Heart right ventricle (tissue), 16 donors: ENCODE data around the gene SP6. TPM values are rescaled to one million over a fixed set of nuclear protein-coding genes. Genes with fewer than 3 reads are reported as not detected.
A peak's percentile ranks its signal among the peaks of the same experiment; 100 is the strongest.

Experiments used
- ATAC-seq, 8 donors: fragments of 200-7000 bp; cut with Tn5 transposase; one replicate each; pipeline ENCODE4 v1.9.1; 2020; ENCODE audit warnings: mild to moderate bottlenecking in 8 of 8, moderate library complexity in 8 of 8, moderate number of reproducible peaks in 1 of 8
- DNase-seq, 2 donors: peaks; one replicate each; pipeline ENCODE4 v3.0.0-alpha.2; 2020
- H3K27ac ChIP-seq, 10 donors: fragments of 200-600 bp; sonication (generic) in 2 of 10; one replicate each; pipeline versions ENCODE4 v1.5.0 to v1.8.0; 2020 to 2022; ENCODE audit warnings: mild to moderate bottlenecking in 3 of 10
- H3K27me3 ChIP-seq, 7 donors: fragments of 200-600 bp; one replicate each; pipeline ENCODE4 v1.8.0; 2021 to 2022; ENCODE audit warnings: mild to moderate bottlenecking in 2 of 7
- H3K36me3 ChIP-seq, 9 donors: fragments of 200-600 bp; sonication (generic) in 1 of 9; one replicate each; pipeline versions ENCODE4 v1.5.0 to v1.8.0; 2020 to 2022; ENCODE audit warnings: mild to moderate bottlenecking in 2 of 9
- H3K4me1 ChIP-seq, 9 donors: fragments of 200-600 bp; sonication (generic) in 1 of 9; one replicate each; pipeline versions ENCODE4 v1.5.0 to v1.8.0; 2020 to 2022; ENCODE audit warnings: mild to moderate bottlenecking in 4 of 9
- H3K4me3 ChIP-seq, 10 donors: fragments of 200-600 bp; sonication (generic) in 2 of 10; one replicate each; pipeline versions ENCODE4 v1.5.0 to v1.8.0; 2020 to 2022; ENCODE audit warnings: mild to moderate bottlenecking in 7 of 10, moderate library complexity in 2 of 10
- H3K9me3 ChIP-seq, 11 donors: fragments of 200-600 bp in 10 of 11; sonication (generic) in 2 of 11; one replicate each; pipeline versions ENCODE4 v1.5.0 to v1.8.0; 2013 to 2022; ENCODE audit warnings: mild to moderate bottlenecking in 2 of 11, control low read depth in 1 of 11, moderate library complexity in 1 of 11
- WGBS, 2 donors: extraction: QIAGEN DNeasy Blood & Tissue Kit; methylation state at CpG; one replicate each; pipeline ENCODE4 v1.1.7; 2013; ENCODE audit warnings: inconsistent platforms in 1 of 2; 5-methylcytosine and 5-hydroxymethylcytosine counted together
- intact Hi-C, 10 donors: fragments of 100-400 bp; cut with DNase I; formaldehyde crosslinking; loops; one replicate each; pipeline versions ENCODE4 v1.11.1 to v1.14.2; 2022
- polyA plus RNA-seq, 2 donors: library from polyadenylated mRNA; stranded (reverse); fragments of 200-250 nt; gene quantifications; one replicate each; pipeline ENCODE4 v1.2.3, GENCODE V29; 2013
- total RNA-seq, 10 donors: library from RNA; stranded (reverse); fragmentation: NEBNext Ultra II Directional in 3 of 10; extraction: Animal tissue kit (Norgen Biotek cat#: 25700) in 3 of 10; gene quantifications; one replicate each; pipeline versions ENCODE4 v1.2.1 to v1.2.4, GENCODE V29; 2021 to 2023
- TF ChIP-seq, protein P1 (sequence below), 9 donors: fragments of 200-600 bp; sonication (generic) in 2 of 9; IDR thresholded peaks; one replicate each; pipeline versions ENCODE4 v1.5.0 to v1.8.0; 2021 to 2022; ENCODE audit warnings: antibody characterized with exemption in 9 of 9, mild to moderate bottlenecking in 5 of 9, moderate library complexity in 1 of 9
- donor health status: Arrhythmogenic right ventricular cardiomyopathy.
- donor health status: ischemic (EF 13 %, LVEDD 7.1; RV severe dilation, severe dysfunction).
- donor health status: healthy with polysubstance abuse.
- donor health status: DM: no; HTN: yes; CAD: no.
- donor health status: DM: no; HTN: no; CAD: no.
- donor health status: ischemic (EF 25% LVEDD 6.9; RV normal size, moderate dysfunction).
- donor health status: ischemic (EF 25% LVEDD 5.7; RV mildly dilated, moderate dysfunction).
- donor health status: healthy.
- donor health status: DM: yes; HTN: yes; CAD: no.
- donor health status: Ischemic cardiomyopathy.
- donor health status: ischemic (EF 35%, LVEDD 5.7; RV mildly dilated, moderate dysfunction).
- donor health status: nonischemic (EF 11% LVEDD 7.7; RV severe dilation, severe dysfunction).
- donor health status: DM: yes; HTN: yes; CAD: no.
- donor health status: PGD.
- donor health status: ischemic (EF 29% LVEDD 5.4; RV normal size, mild dysfunction).
- donor health status: nonischemic (EF 23%, LVEDD 6.1; RV moderate dilation, normal function).

The SP6 gene
- total and polyA plus RNA-seq, 12 donors: 0.05 to 1.9 (median 0.23) TPM

- 46 to 47% methylated on average over 1 of the region's 1 CpG for WGBS, 2 donors
- TF ChIP-seq, protein P1, sequence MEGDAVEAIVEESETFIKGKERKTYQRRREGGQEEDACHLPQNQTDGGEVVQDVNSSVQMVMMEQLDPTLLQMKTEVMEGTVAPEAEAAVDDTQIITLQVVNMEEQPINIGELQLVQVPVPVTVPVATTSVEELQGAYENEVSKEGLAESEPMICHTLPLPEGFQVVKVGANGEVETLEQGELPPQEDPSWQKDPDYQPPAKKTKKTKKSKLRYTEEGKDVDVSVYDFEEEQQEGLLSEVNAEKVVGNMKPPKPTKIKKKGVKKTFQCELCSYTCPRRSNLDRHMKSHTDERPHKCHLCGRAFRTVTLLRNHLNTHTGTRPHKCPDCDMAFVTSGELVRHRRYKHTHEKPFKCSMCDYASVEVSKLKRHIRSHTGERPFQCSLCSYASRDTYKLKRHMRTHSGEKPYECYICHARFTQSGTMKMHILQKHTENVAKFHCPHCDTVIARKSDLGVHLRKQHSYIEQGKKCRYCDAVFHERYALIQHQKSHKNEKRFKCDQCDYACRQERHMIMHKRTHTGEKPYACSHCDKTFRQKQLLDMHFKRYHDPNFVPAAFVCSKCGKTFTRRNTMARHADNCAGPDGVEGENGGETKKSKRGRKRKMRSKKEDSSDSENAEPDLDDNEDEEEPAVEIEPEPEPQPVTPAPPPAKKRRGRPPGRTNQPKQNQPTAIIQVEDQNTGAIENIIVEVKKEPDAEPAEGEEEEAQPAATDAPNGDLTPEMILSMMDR (IDR thresholded peaks at IDR 0.05): no peak
- no peak for DNase-seq
- peaks cover 0 to 10% (median 0%) of the 10 kb centered on the region in 9 donors for H3K4me1 ChIP-seq
- intact Hi-C loops: no loop called here
- no peak for ATAC-seq
- no peaks in the 10 kb centered on the region for H3K9me3 ChIP-seq
- H3K27ac ChIP-seq: no peak overlapping the region
- no peak overlapping the region for H3K4me3 ChIP-seq
- H3K27me3 ChIP-seq: peaks cover 0 to 85% (median 56%) of the 10 kb centered on the region in 7 donors
- no peaks in the 10 kb centered on the region for H3K36me3 ChIP-seq
Observed at GRCh38 chr17:47870056-47870455, 19.1 kb upstream of the SP6 start.

DNA sequence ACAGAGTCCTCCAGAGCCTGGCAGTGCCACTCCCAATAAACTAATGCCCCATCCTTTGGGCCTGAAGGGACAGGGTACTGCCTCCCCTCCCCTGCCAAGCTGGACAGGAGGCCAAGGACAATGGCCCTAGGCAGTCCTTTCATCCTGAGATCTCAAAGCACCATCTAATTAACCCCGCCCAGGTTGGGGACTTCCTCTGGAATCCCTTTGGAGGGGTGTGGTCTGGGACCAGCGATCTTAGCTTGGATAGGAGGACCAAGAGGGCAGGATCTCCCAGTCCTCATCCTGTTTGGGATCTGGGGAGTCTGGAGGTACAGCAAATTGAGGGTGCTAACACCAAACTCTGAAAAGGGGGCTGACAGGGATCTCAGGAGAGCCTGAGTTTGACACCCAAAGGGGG is 18.2 kb upstream of the SP6 start:
- Histone ChIP-seq H3K4me3 (no peak overlapping the region), H3K36me3 (no peaks in the 10 kb centered on the region), H3K27me3 (peaks cover 0 to 77% (median 47%) of the 10 kb centered on the region in 7 donors), H3K4me1 (peaks cover 0 to 10% (median 0%) of the 10 kb centered on the region in 9 donors), H3K9me3 (no peaks in the 10 kb centered on the region), H3K27ac (no peak overlapping the region)
- TF ChIP-seq, protein P1 (IDR thresholded peaks at IDR 0.05): no peak
- intact Hi-C loops: no loop called here
- WGBS, 2 donors: 49 to 52% methylated on average over 2 of the region's 2 CpGs
- ATAC-seq (no peak), DNase-seq (no peak)

DNA sequence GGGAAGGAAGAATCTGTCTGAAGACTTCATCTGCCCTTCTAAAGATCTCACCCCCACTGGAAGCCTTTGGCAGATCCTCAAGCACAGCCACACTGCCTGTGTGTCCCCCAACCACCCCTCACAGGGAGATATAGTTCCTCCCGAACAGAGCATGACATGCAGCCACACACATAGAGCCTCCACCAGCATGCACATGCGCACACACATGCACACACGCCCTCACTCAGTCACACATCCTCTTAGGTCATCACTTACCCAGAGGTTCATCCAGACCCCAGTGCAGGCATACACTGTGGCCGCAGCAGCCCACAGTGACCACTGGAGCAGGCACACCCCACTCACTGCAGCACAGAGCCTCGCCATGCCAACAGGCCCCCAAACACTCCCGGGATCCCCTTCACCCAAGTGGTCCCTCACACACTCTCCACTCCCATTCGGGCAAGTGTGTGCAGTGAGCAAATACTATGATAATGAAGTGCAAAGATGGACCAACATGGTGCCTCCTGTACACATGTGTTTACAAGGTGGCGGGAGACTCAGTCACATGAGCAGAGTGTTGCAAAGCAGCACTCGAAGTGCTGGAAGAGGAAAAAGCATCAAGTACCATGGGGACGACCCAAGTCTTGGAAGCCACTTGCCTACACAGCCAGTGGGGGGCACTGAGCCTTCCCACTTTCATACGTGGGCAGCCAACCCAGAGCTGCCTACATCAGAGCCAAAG is 17.0 kb upstream of the SP6 start:
- intact Hi-C loops: no loop called here
- no peaks in the 10 kb centered on the region for H3K36me3 ChIP-seq
- TF ChIP-seq, protein P1 (IDR thresholded peaks at IDR 0.05): no peak
- H3K9me3 ChIP-seq: no peaks in the 10 kb centered on the region
- ATAC-seq: no peak
- WGBS, 2 donors: 90 to 93% methylated on average over 11 of the region's 11 CpGs
- no peak overlapping the region for H3K27ac ChIP-seq
- no peak overlapping the region for H3K4me3 ChIP-seq
- DNase-seq: no peak
- H3K27me3 ChIP-seq: peaks cover 0 to 67% (median 40%) of the 10 kb centered on the region in 7 donors
- peaks cover 0 to 10% (median 0%) of the 10 kb centered on the region in 9 donors for H3K4me1 ChIP-seq

GRCh38 chr17:47866941-47867340 is 16.0 kb upstream of the SP6 start:
- TF ChIP-seq, protein P1 (IDR thresholded peaks at IDR 0.05): no peak
- Histone ChIP-seq H3K36me3 (no peaks in the 10 kb centered on the region), H3K4me3 (no peak overlapping the region), H3K27ac (no peak overlapping the region), H3K9me3 (no peaks in the 10 kb centered on the region), H3K4me1 (peaks cover 0 to 5% (median 0%) of the 10 kb centered on the region in 9 donors), H3K27me3 (peaks cover 0 to 56% (median 30%) of the 10 kb centered on the region in 7 donors)
- DNase-seq: no peak
- intact Hi-C loops: no loop called here
- WGBS, 2 donors: 28 to 34% methylated on average over 20 of the region's 20 CpGs
- ATAC-seq: peak in 6 of 8 donors; percentile 17 to 83 (median 58)
